Measurements from ENCODE around the gene SLC12A1.

SLC12A1 gene

DNA sequence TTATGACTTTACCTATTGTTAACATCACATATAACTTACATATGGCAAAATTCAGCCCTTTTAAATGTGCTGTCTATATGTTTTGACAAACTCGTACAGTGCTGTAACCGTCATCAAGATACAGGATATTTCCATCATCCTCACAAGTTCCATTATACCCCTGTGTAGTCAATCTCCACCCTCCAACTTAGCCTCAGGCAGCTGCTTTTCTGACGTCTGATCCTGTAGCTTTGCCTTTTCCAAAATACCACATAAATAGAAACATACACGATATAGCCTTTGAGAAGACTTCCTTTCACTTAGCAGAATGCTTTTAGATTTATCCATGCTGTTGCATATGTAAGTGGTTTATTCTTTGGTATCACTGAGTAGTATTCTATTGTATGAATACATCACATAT lies 47.1 kb downstream of the SLC12A1 start:
- H3K4me3 ChIP-seq (ENCODE audit: low read depth, low read length): no peak overlapping the region
- no peak for DNase-seq (ENCODE audit: low read depth)
- TF ChIP-seq, protein P1, sequence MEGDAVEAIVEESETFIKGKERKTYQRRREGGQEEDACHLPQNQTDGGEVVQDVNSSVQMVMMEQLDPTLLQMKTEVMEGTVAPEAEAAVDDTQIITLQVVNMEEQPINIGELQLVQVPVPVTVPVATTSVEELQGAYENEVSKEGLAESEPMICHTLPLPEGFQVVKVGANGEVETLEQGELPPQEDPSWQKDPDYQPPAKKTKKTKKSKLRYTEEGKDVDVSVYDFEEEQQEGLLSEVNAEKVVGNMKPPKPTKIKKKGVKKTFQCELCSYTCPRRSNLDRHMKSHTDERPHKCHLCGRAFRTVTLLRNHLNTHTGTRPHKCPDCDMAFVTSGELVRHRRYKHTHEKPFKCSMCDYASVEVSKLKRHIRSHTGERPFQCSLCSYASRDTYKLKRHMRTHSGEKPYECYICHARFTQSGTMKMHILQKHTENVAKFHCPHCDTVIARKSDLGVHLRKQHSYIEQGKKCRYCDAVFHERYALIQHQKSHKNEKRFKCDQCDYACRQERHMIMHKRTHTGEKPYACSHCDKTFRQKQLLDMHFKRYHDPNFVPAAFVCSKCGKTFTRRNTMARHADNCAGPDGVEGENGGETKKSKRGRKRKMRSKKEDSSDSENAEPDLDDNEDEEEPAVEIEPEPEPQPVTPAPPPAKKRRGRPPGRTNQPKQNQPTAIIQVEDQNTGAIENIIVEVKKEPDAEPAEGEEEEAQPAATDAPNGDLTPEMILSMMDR (IDR thresholded peaks at IDR 0.05; ENCODE audit: insufficient read depth, low read depth, low read length, missing control alignments): no peak

DNA sequence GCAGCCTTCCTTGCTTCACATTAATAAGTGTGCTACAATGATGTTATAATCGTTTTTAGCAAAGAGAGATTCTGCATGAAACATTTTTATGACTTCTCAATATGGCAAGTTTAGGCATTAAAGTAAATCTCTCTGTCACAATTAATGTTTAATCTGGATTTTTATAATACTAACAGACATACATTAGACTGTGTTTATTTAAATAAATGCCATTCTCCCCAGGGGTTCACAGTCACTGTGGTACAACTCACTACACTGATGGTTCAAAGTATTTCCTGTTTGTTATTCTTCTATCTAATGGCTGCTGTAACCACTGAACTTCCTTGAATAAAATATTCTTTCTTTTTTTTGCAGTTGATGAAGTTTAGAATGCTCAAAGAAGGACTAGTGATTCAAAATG lies 59.0 kb downstream of the SLC12A1 start:
- TF ChIP-seq, protein P1 (IDR thresholded peaks at IDR 0.05; ENCODE audit: insufficient read depth, low read depth, low read length, missing control alignments): no peak
- no peak for DNase-seq (ENCODE audit: low read depth)

DNA sequence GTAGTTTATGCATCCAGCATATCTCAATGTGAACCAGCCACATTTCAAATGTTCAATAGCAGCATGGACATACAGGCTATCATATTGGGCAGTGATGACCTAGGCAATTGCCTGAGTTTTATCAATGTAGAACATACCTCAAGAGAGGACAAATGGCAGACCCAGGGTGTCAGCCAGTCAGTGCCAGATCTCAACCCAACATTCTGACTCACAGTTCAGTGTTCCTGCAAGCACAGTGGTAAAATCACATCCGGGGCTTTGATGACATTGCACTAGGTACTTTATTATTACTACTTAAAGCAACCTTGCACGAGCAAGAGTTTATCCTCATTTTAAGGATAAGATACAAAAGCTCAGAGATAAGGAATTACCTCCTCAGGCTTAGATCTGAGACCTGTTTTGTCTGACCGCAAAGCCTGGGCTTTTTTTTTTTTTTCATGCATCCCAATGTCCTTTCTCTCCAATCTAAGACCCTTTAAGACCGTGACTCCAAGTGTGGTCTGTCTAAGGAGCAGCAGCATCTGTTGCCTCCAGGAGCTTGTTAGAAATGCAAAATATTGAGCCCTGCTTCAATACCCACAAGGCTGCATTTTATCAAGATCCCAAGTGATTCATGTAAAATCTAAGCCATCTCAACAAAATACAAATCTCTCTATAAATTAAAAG lies 60.1 kb downstream of the SLC12A1 start:
- no peak overlapping the region for H3K4me3 ChIP-seq (ENCODE audit: low read depth, low read length)
- TF ChIP-seq, protein P1 (IDR thresholded peaks at IDR 0.05; ENCODE audit: insufficient read depth, low read depth, low read length, missing control alignments): no peak

More for the DNA sequence above, 59.0 kb downstream of the SLC12A1 start:
- H3K4me3 ChIP-seq (ENCODE audit: low read depth, low read length): no peak overlapping the region

DNA sequence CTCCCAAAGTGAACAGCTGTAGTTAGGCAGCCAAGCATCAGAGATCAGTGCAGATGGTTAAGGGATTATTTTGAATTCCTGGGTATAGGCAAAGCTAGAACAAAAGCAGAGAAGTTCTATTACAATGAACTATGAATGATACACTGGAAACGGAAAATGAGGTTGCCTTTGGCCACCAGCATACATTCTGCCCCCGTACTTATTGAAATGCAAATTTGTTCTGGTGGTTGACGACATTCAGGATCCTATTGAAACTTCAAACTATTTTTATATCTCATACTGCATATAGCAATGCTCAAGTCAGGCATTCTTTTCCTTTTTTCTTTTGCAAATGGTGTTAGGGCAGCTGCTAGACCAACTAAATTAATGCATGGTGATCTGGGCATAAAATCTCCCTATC lies 61.7 kb downstream of the SLC12A1 start:
- DNase-seq (ENCODE audit: low read depth): no peak
- TF ChIP-seq, protein P1 (IDR thresholded peaks at IDR 0.05; ENCODE audit: insufficient read depth, low read depth, low read length, missing control alignments): no peak
- H3K4me3 ChIP-seq (ENCODE audit: low read depth, low read length): no peak overlapping the region

More for the DNA sequence above, 60.1 kb downstream of the SLC12A1 start:
- no peak for DNase-seq (ENCODE audit: low read depth)

DNA sequence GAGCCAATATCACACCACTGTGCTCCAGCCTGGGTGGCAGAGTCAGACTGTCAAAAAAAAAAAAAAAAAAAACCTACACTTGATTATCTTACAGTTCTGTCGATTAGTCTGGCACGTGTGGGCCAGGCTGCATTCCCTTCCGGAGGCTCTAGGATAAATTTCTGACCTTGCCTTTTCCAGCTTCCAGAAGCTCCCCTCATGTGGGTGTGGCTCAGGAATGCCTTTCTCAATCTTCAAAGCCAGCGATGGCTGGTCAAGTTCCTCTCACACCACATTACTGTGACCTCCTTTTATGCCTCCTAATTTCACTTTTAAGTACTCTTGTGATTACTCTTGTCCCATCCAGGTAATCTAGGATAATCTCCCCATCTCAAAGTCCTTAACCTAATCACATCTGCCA lies 66.9 kb downstream of the SLC12A1 start:
- DNase-seq (ENCODE audit: low read depth): no peak
- TF ChIP-seq, protein P1 (IDR thresholded peaks at IDR 0.05; ENCODE audit: insufficient read depth, low read depth, low read length, missing control alignments): no peak

DNA sequence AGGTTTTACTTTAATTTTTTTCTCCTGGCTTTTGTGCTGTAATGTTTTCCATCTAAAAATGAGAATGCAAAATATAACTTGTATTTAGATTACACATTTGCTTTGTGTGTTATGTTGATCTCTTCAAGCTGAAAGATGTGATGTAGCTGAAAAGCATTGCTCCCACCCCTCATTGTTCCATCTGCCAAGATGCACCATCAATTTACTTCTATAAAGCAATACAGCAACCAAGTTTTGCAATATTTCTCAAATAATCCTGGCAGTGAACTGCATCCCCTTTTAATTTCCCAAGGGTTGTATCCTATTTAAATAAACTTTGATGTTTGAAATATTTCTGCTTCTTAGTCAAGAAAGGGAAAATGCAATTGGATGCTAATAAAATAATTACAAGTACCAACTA lies 72.6 kb downstream of the SLC12A1 start:
- H3K4me3 ChIP-seq (ENCODE audit: low read depth, low read length): no peak overlapping the region
- DNase-seq (ENCODE audit: low read depth): no peak
- TF ChIP-seq, protein P1 (IDR thresholded peaks at IDR 0.05; ENCODE audit: insufficient read depth, low read depth, low read length, missing control alignments): no peak

More for the DNA sequence above, 66.9 kb downstream of the SLC12A1 start:
- H3K4me3 ChIP-seq (ENCODE audit: low read depth, low read length): no peak overlapping the region

DNA sequence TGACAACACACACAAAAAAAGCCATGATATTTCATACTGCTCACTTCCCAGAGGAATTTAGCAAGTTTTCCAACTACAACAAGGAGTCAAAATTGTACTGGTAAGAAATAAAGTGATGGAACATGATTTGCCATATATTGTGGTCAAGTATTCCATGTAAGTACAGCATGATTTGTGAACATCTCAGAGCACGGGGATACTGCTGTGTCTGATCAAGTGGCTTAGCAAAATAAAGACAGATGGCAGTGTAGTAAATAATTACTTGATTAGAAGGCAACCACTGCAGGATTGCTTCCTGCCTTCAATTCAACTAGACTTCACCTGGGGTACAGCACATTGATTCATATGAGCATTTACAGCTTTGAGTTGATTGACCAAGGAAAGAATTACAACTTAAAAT lies 73.5 kb downstream of the SLC12A1 start:
- H3K4me3 ChIP-seq (ENCODE audit: low read depth, low read length): no peak overlapping the region
- TF ChIP-seq, protein P1 (IDR thresholded peaks at IDR 0.05; ENCODE audit: insufficient read depth, low read depth, low read length, missing control alignments): no peak
- no peak for DNase-seq (ENCODE audit: low read depth)
